ENCODE data around the gene PDE5A.

The PDE5A gene

DNA sequence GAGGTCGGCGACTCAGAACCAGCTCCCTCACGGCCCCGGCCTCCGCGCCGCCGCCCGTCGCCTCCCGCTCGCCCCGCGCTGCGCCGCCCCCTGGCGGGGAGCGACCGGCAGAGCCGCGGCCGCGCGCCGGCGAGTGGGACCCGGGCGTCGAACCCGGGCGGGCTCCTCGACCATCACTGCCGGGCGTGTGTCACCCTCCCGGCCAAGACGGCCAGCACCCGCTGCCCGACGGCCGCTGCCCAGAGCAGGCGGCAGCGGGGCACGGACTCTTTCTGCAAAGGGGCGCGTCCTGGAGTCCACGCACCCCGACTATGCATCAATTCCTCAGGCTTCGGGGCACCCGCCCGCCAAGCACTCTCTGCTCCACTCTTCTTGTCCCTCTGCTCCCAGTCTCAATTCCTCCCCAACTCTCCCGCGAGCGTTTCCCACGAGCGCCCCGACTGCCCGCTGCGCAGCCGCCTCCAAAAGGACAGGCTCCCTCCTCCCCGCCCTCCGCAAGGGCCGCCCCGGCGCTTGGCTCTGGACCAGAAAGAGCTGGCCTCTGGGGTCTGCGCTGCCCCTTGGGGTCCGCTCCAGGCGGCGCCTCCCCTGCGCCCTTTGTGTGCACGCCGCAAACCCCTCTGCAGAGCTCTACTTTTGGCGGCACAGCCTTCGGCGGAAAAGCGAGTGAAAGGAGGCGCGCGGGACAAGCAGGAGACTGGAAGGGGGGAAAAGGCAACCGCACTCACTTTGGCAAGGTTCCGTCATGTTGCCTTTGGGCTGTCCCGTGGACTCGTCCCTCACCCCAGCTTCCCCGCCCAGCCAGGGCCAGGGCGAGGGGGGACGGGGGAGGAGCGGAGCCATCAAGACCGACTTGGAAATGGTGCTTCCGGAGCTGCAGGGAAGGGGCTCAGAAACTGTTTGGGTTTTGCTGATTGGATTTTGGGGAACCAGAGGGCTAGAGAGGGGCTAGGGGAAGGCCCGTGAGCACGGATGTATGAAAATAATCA is 1.0 kb downstream of the PDE5A start:
- Histone ChIP-seq H3K4me2 (ENCODE audit: insufficient read depth, low read length) (no peak overlapping the region), H2AFZ (ENCODE audit: low read depth, low read length) (no peak overlapping the region), H3K4me3 (ENCODE audit: low read depth in 1 of 2, low read length in 2 of 2) (no peak overlapping the region), H3K27me3 (ENCODE audit: insufficient read depth, low read length, poor library complexity) (no peaks in the 10 kb centered on the region), H4K20me1 (ENCODE audit: insufficient read depth, low read length) (no peaks in the 10 kb centered on the region), H3K36me3 (ENCODE audit: insufficient read depth, low read length) (no peaks in the 10 kb centered on the region), H3K9me3 (ENCODE audit: insufficient read depth, low read length, severe bottlenecking) (no peaks in the 10 kb centered on the region), H3K27ac (ENCODE audit: low read length) (no peak overlapping the region), H3K79me2 (ENCODE audit: insufficient read depth, low read length) (no peaks in the 10 kb centered on the region), H3K9ac (ENCODE audit: low read depth, low read length) (no peak overlapping the region), H3K4me1 (ENCODE audit: insufficient read depth, low read length) (no peaks in the 10 kb centered on the region)
- TF ChIP-seq EZH2 (IDR thresholded peaks at IDR 0.05; ENCODE audit: borderline replicate concordance, low read depth, low read length, severe bottlenecking): no peak
- ATAC-seq (ENCODE audit: insufficient read depth, low read depth) (no peak), DNase-seq (no peak)

DNA sequence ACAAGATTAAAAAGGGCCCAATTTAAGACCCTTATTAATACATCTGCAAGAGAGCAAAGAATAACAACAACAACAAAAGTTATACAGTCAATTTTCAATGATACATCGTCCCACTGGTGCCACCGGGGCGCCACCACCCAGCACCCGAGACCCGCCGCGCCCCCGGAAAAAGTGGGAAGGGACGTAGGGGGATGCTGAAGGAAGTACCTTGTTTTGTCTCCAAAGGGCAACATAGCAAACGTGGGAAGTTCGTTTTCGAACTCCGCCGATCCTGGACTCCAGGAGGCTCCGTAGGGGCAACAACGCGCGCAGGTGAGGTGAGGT is 1.7 kb downstream of the PDE5A start:
- no peaks in the 10 kb centered on the region for H3K36me3 ChIP-seq (ENCODE audit: insufficient read depth, low read length)
- H3K4me1 ChIP-seq (ENCODE audit: insufficient read depth, low read length): no peaks in the 10 kb centered on the region
- TF ChIP-seq EZH2 (IDR thresholded peaks at IDR 0.05; ENCODE audit: borderline replicate concordance, low read depth, low read length, severe bottlenecking) (no peak), CTCF (IDR thresholded peaks at IDR 0.05; ENCODE audit: borderline replicate concordance, extremely low read depth, low read length, poor library complexity, severe bottlenecking) (no peak)
- H3K9ac ChIP-seq (ENCODE audit: low read depth, low read length): no peak overlapping the region
- no peaks in the 10 kb centered on the region for H3K27me3 ChIP-seq (ENCODE audit: insufficient read depth, low read length, poor library complexity)
- H3K79me2 ChIP-seq (ENCODE audit: insufficient read depth, low read length): no peaks in the 10 kb centered on the region
- no peaks in the 10 kb centered on the region for H4K20me1 ChIP-seq (ENCODE audit: insufficient read depth, low read length)
- no peak for ATAC-seq (ENCODE audit: insufficient read depth, low read depth)
- no peak overlapping the region for H3K27ac ChIP-seq (ENCODE audit: low read length)
- H3K9me3 ChIP-seq (ENCODE audit: insufficient read depth, low read length, severe bottlenecking): no peaks in the 10 kb centered on the region
- no peak overlapping the region for H3K4me3 ChIP-seq (ENCODE audit: low read depth in 1 of 2, low read length in 2 of 2)
- no peak for DNase-seq
- no peak overlapping the region for H2AFZ ChIP-seq (ENCODE audit: low read depth, low read length)
- no peak overlapping the region for H3K4me2 ChIP-seq (ENCODE audit: insufficient read depth, low read length)

DNA sequence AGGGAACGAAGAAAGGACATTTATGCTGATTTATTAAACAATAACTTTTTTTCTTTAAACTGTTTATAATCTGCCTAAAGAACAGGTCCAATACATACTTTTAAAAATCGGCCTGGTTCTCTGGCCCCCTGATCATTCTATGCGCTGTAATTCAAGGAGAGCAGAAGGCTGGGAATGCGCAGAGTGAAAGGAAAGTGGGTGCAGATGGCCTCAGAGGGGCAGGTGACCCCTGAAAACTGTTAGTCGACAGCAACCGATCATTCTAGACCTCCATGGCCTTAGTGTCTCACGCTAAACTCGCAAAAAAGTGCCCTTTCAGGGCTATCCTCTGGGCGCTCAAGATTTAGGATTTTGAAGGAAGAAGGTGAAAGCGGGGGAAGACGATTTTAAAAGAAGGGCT is 2.2 kb downstream of the PDE5A start:
- H3K4me3 ChIP-seq (ENCODE audit: low read depth in 1 of 2, low read length in 2 of 2): no peak overlapping the region
- no peaks in the 10 kb centered on the region for H3K36me3 ChIP-seq (ENCODE audit: insufficient read depth, low read length)
- H2AFZ ChIP-seq (ENCODE audit: low read depth, low read length): no peak overlapping the region
- TF ChIP-seq EZH2 (IDR thresholded peaks at IDR 0.05; ENCODE audit: borderline replicate concordance, low read depth, low read length, severe bottlenecking) (no peak), CTCF (IDR thresholded peaks at IDR 0.05; ENCODE audit: borderline replicate concordance, extremely low read depth, low read length, poor library complexity, severe bottlenecking) (no peak)
- H4K20me1 ChIP-seq (ENCODE audit: insufficient read depth, low read length): no peaks in the 10 kb centered on the region
- no peak overlapping the region for H3K4me2 ChIP-seq (ENCODE audit: insufficient read depth, low read length)
- DNase-seq (no peak), ATAC-seq (ENCODE audit: insufficient read depth, low read depth) (no peak)
- no peaks in the 10 kb centered on the region for H3K4me1 ChIP-seq (ENCODE audit: insufficient read depth, low read length)
- H3K27ac ChIP-seq (ENCODE audit: low read length): no peak overlapping the region
- no peaks in the 10 kb centered on the region for H3K79me2 ChIP-seq (ENCODE audit: insufficient read depth, low read length)
- H3K9me3 ChIP-seq (ENCODE audit: insufficient read depth, low read length, severe bottlenecking): no peaks in the 10 kb centered on the region
- no peak overlapping the region for H3K9ac ChIP-seq (ENCODE audit: low read depth, low read length)
- no peaks in the 10 kb centered on the region for H3K27me3 ChIP-seq (ENCODE audit: insufficient read depth, low read length, poor library complexity)

GRCh38 chr4:119625761-119626160 is 2.8 kb downstream of the PDE5A start:
- Histone ChIP-seq H3K36me3 (ENCODE audit: insufficient read depth, low read length) (no peaks in the 10 kb centered on the region), H3K79me2 (ENCODE audit: insufficient read depth, low read length) (no peaks in the 10 kb centered on the region), H3K4me1 (ENCODE audit: insufficient read depth, low read length) (no peaks in the 10 kb centered on the region), H3K4me3 (ENCODE audit: low read depth in 1 of 2, low read length in 2 of 2) (no peak overlapping the region), H4K20me1 (ENCODE audit: insufficient read depth, low read length) (no peaks in the 10 kb centered on the region), H3K27me3 (ENCODE audit: insufficient read depth, low read length, poor library complexity) (no peaks in the 10 kb centered on the region), H2AFZ (ENCODE audit: low read depth, low read length) (no peak overlapping the region), H3K9ac (ENCODE audit: low read depth, low read length) (no peak overlapping the region), H3K9me3 (ENCODE audit: insufficient read depth, low read length, severe bottlenecking) (no peaks in the 10 kb centered on the region), H3K27ac (ENCODE audit: low read length) (no peak overlapping the region), H3K4me2 (ENCODE audit: insufficient read depth, low read length) (no peak overlapping the region)
- TF ChIP-seq CTCF (IDR thresholded peaks at IDR 0.05; ENCODE audit: borderline replicate concordance, extremely low read depth, low read length, poor library complexity, severe bottlenecking) (no peak), EZH2 (IDR thresholded peaks at IDR 0.05; ENCODE audit: borderline replicate concordance, low read depth, low read length, severe bottlenecking) (no peak)
- DNase-seq (no peak), ATAC-seq (ENCODE audit: insufficient read depth, low read depth) (no peak)

Data from DND-41 (cell line).